Neuronal stem cell (in vitro differentiated cells): Measurements from ENCODE around the gene PACRG.

Source experiments
- DNase-seq: peaks from one replicate; pipeline ENCODE4 v3.0.0-alpha.2; 2013; ENCODE audit warnings: low spot score
- H2AFZ ChIP-seq: one replicate; pipeline ENCODE4 v1.6.1; 2013; ENCODE audit warnings: mild to moderate bottlenecking, low read length, inconsistent platforms
- H2AK5ac ChIP-seq: 2 replicates; pipeline ENCODE4 v1.6.1; 2013; ENCODE audit warnings: low read depth, mild to moderate bottlenecking, inconsistent platforms, low read length, moderate library complexity, mixed read lengths
- H2BK120ac ChIP-seq: 2 replicates; pipeline ENCODE4 v1.6.1; 2013; ENCODE audit warnings: low read depth, mild to moderate bottlenecking, inconsistent platforms, low read length, moderate library complexity, mixed read lengths
- H2BK12ac ChIP-seq: one replicate; pipeline ENCODE4 v1.6.1; 2013; ENCODE audit warnings: low read length, inconsistent platforms
- H2BK15ac ChIP-seq: 2 replicates; pipeline ENCODE4 v1.6.1; 2013; ENCODE audit warnings: mild to moderate bottlenecking, low read length, inconsistent platforms, mixed read lengths
- H2BK5ac ChIP-seq: one replicate; pipeline ENCODE4 v1.6.1; 2013; ENCODE audit warnings: inconsistent platforms, mild to moderate bottlenecking, low read length, moderate library complexity
- H3K14ac ChIP-seq: one replicate; pipeline ENCODE4 v1.6.1; 2013; ENCODE audit warnings: low read length, inconsistent platforms
- H3K18ac ChIP-seq: 2 replicates; pipeline ENCODE4 v1.6.1; 2013; ENCODE audit warnings: low read length, inconsistent platforms
- H3K23ac ChIP-seq: 2 replicates; pipeline ENCODE4 v1.6.1; 2013; ENCODE audit warnings: low read depth, mild to moderate bottlenecking, mixed read lengths, low read length, inconsistent platforms; ENCODE audit not compliant: poor library complexity
- H3K27ac ChIP-seq: replicated peaks from 3 replicates; pipeline ENCODE4 v1.5.1; 2013; ENCODE audit warnings: low read length, inconsistent platforms
- H3K27me3 ChIP-seq, 3 experiments: 2 replicates each; pipeline ENCODE4 v1.6.1; 2013; ENCODE audit warnings: low read length in 3 of 3, mild to moderate bottlenecking in 2 of 3, inconsistent platforms in 1 of 3, low read depth in 1 of 3, mixed read lengths in 1 of 3, moderate library complexity in 1 of 3; ENCODE audit not compliant: control insufficient read depth in 3 of 3, insufficient read depth in 3 of 3
- H3K36me3 ChIP-seq, 2 donors: replicated peaks in 1 of 2; 2 replicates each; pipeline ENCODE4 v1.6.1; 2013; ENCODE audit warnings: low read length in 2 of 2; ENCODE audit not compliant: control insufficient read depth in 2 of 2, insufficient read depth in 2 of 2
- H3K4ac ChIP-seq: 2 replicates; pipeline ENCODE4 v1.6.1; 2013; ENCODE audit warnings: inconsistent platforms, mild to moderate bottlenecking, low read length, moderate library complexity
- H3K4me1 ChIP-seq, 2 donors: 1 replicate in 1 of 2; 2 replicates in 1 of 2; pipeline ENCODE4 v1.6.1; 2013; ENCODE audit warnings: low read length in 2 of 2, low read depth in 1 of 2; ENCODE audit not compliant: control insufficient read depth in 2 of 2, insufficient read depth in 1 of 2
- H3K4me2 ChIP-seq: one replicate; pipeline ENCODE4 v1.6.1; 2013; ENCODE audit warnings: mild to moderate bottlenecking, low read length, inconsistent platforms; ENCODE audit not compliant: insufficient read depth, poor library complexity, severe bottlenecking
- H3K4me3 ChIP-seq, 2 donors: 2 replicates each; pipeline ENCODE4 v1.5.1; 2013; ENCODE audit warnings: low read length in 2 of 2, mild to moderate bottlenecking in 2 of 2, inconsistent platforms in 1 of 2, moderate library complexity in 1 of 2
- H3K79me1 ChIP-seq: one replicate; pipeline ENCODE4 v1.6.1; 2013; ENCODE audit warnings: low read depth, mild to moderate bottlenecking, inconsistent platforms, low read length, moderate library complexity
- H3K9ac ChIP-seq: one replicate; pipeline ENCODE4 v1.6.1; 2013; ENCODE audit warnings: mild to moderate bottlenecking, low read depth, low read length, inconsistent platforms; ENCODE audit not compliant: poor library complexity
- H3K9me3 ChIP-seq, 2 donors: replicated peaks in 1 of 2; 2 replicates each; pipeline versions ENCODE3 to v1.6.1; 2013; ENCODE audit warnings: low read length in 2 of 2, mild to moderate bottlenecking in 2 of 2, inconsistent platforms in 1 of 2, low read depth in 1 of 2, mixed read lengths in 1 of 2, moderate library complexity in 1 of 2; ENCODE audit not compliant: control insufficient read depth in 2 of 2, insufficient read depth in 1 of 2
- H4K8ac ChIP-seq: one replicate; pipeline ENCODE4 v1.6.1; 2013; ENCODE audit warnings: low read depth, mild to moderate bottlenecking, inconsistent platforms, low read length, moderate library complexity
- H4K91ac ChIP-seq: one replicate; pipeline ENCODE4 v1.6.1; 2013; ENCODE audit warnings: low read length, low read depth, mild to moderate bottlenecking, inconsistent platforms; ENCODE audit not compliant: poor library complexity
- WGBS, 2 donors: extraction: QIAGEN DNeasy Blood & Tissue Kit; methylation state at CpG; one replicate each; pipeline ENCODE4 v1.1.7; 2013; ENCODE audit warnings: missing lambda C conversion rate in 2 of 2, mixed read lengths in 1 of 2; ENCODE audit not compliant: insufficient read length in 2 of 2, insufficient replicate concordance in 1 of 2; ENCODE audit errors: extremely low coverage in 2 of 2; 5-methylcytosine and 5-hydroxymethylcytosine counted together

PACRG gene

DNA sequence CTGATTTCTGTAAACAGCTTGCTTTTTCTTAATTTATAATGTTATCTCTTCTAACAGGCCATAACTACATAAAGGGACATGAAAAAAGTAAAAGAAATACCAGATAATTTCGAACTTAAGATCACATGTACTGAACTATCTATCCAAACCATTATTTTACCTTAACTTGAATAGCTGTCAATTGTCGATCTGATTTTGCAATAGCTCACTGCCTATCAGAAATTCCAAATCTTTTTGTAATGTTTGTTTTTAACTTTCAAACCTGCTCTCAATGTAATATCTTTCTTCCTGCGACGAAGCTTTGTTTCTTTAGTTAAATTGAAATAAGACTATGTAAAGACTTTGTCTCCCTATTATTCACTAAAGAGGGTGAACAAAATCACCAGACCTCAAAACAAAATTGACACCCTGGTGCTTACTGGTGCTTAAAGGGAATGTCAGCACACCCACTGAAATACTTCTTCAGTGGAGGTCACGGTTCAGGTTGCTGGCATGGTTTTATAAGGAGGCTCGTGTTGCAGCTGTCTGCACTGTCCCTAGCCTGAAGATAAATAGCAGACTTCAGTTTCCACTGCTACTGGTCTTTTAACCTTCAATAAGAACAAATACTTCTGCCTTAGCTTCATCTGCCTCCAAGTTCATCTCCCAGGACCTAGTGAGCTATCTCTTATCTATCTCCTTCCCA is 569.2 kb downstream of the PACRG start:
- H3K27ac ChIP-seq, result no peak overlapping the region
- DNase-seq, result no peak

GRCh38 chr6:163298079-163298830 is 570.5 kb downstream of the PACRG start:
- H3K4me2 ChIP-seq, result no peak overlapping the region
- H4K91ac ChIP-seq, result no peak overlapping the region
- no peak for DNase-seq
- peaks cover 7 to 16% of the 10 kb centered on the region in 2 donors for H3K4me1 ChIP-seq
- no peak overlapping the region for H3K27ac ChIP-seq
- no peak overlapping the region for H3K18ac ChIP-seq
- H3K14ac ChIP-seq, result no peak overlapping the region
- no peak overlapping the region for H2BK15ac ChIP-seq
- H2BK120ac ChIP-seq, result no peak overlapping the region
- H3K27me3 ChIP-seq, result no peaks in the 10 kb centered on the region
- H4K8ac ChIP-seq, result no peak overlapping the region
- H2BK5ac ChIP-seq, result no peak overlapping the region
- no peak overlapping the region for H3K23ac ChIP-seq
- H3K4me3 ChIP-seq, result no peak overlapping the region
- no peaks in the 10 kb centered on the region for H3K36me3 ChIP-seq
- no CpG with 5 or more reads among the region's 5 CpGs for WGBS, 2 donors
- no peak overlapping the region for H3K4ac ChIP-seq
- H2AK5ac ChIP-seq, result no peak overlapping the region
- H2BK12ac ChIP-seq, result no peak overlapping the region
- H3K79me1 ChIP-seq, result no peaks in the 10 kb centered on the region
- no peaks in the 10 kb centered on the region for H3K9me3 ChIP-seq
- no peak overlapping the region for H3K9ac ChIP-seq
- no peak overlapping the region for H2AFZ ChIP-seq

More for the DNA sequence above, 569.2 kb downstream of the PACRG start:
- no CpG with 5 or more reads among the region's 6 CpGs for WGBS, 2 donors
- Histone ChIP-seq H2BK120ac (no peak overlapping the region), H3K79me1 (no peaks in the 10 kb centered on the region), H3K4ac (no peak overlapping the region), H4K91ac (no peak overlapping the region), H3K9me3 (no peaks in the 10 kb centered on the region), H3K36me3 (no peaks in the 10 kb centered on the region), H2AK5ac (no peak overlapping the region), H3K9ac (no peak overlapping the region), H3K18ac (no peak overlapping the region), H2BK5ac (no peak overlapping the region), H2BK12ac (no peak overlapping the region), H3K4me2 (no peak overlapping the region), H3K23ac (no peak overlapping the region), H4K8ac (no peak overlapping the region), H2BK15ac (no peak overlapping the region), H3K4me3 (no peak overlapping the region), H3K27me3 (no peaks in the 10 kb centered on the region), H3K4me1 (peaks cover 7 to 16% of the 10 kb centered on the region in 2 donors), H2AFZ (no peak overlapping the region), H3K14ac (no peak overlapping the region)

GRCh38 chr6:163300838-163301237 is 573.1 kb downstream of the PACRG start:
- no peak overlapping the region for H2BK12ac ChIP-seq
- WGBS, 2 donors, result no CpG with 5 or more reads among the region's 17 CpGs
- no peak overlapping the region for H2BK120ac ChIP-seq
- no peak overlapping the region for H3K4me2 ChIP-seq
- no peak overlapping the region for H2AFZ ChIP-seq
- no peak overlapping the region for H2AK5ac ChIP-seq
- peaks cover 7 to 16% of the 10 kb centered on the region in 2 donors for H3K4me1 ChIP-seq
- no peak overlapping the region for H4K91ac ChIP-seq
- H3K27me3 ChIP-seq, result no peaks in the 10 kb centered on the region
- H3K4ac ChIP-seq, result no peak overlapping the region
- no peaks in the 10 kb centered on the region for H3K9me3 ChIP-seq
- H2BK15ac ChIP-seq, result no peak overlapping the region
- H3K18ac ChIP-seq, result no peak overlapping the region
- no peak overlapping the region for H4K8ac ChIP-seq
- H2BK5ac ChIP-seq, result no peak overlapping the region
- H3K79me1 ChIP-seq, result no peaks in the 10 kb centered on the region
- no peak overlapping the region for H3K9ac ChIP-seq
- H3K4me3 ChIP-seq, result no peak overlapping the region
- no peak for DNase-seq
- no peak overlapping the region for H3K14ac ChIP-seq
- H3K23ac ChIP-seq, result no peak overlapping the region
- no peak overlapping the region for H3K27ac ChIP-seq
- no peaks in the 10 kb centered on the region for H3K36me3 ChIP-seq
